ENCODE data around the gene ADAMTS6.

Gene ADAMTS6

DNA sequence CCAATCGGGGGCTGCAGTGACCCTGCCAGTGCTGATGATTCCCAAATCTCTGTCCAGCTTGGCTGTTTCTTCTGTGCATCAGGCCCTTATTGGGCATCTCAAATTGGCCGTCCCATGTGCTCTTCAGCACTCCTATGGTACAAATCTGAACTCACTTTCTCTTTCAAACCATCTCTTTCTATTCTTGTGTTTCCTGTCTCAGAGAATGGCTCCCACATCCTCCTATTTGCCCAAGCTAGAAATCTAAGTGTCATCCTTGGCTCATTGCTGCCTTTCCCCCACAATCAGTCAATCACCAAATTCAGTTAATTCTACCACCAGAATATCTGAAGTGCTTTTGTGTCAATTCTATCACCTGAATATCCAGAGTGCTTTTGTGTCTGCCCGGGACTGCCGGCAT, 376.4 kb downstream of the ADAMTS6 start:
- no peak overlapping the region for H3K4me3 ChIP-seq (ENCODE audit: low read depth, low read length)
- TF ChIP-seq, protein P1, sequence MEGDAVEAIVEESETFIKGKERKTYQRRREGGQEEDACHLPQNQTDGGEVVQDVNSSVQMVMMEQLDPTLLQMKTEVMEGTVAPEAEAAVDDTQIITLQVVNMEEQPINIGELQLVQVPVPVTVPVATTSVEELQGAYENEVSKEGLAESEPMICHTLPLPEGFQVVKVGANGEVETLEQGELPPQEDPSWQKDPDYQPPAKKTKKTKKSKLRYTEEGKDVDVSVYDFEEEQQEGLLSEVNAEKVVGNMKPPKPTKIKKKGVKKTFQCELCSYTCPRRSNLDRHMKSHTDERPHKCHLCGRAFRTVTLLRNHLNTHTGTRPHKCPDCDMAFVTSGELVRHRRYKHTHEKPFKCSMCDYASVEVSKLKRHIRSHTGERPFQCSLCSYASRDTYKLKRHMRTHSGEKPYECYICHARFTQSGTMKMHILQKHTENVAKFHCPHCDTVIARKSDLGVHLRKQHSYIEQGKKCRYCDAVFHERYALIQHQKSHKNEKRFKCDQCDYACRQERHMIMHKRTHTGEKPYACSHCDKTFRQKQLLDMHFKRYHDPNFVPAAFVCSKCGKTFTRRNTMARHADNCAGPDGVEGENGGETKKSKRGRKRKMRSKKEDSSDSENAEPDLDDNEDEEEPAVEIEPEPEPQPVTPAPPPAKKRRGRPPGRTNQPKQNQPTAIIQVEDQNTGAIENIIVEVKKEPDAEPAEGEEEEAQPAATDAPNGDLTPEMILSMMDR (IDR thresholded peaks at IDR 0.05; ENCODE audit: low read depth, low read length, missing control alignments), result no peak
- DNase-seq (ENCODE audit: low read depth), result no peak

DNA sequence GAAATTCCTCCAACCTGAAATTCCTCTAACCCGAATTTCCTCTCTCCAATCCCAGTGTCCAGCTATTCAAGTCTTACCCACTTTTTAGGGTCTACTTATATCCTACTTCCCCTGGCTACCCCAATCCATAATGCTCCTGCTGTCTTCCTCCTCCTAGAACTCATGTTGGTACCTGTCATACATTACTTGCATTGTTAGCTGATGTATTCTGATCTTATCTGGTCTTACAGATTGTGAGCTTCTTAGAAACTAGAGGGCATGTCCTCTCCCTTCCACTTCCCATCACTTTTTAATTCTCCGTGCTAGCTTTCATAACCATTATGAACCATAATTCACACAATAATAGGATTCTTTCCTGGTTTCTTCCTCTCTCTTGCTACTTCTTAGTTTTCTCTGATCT, 376.9 kb downstream of the ADAMTS6 start:
- DNase-seq (ENCODE audit: low read depth), result no peak
- TF ChIP-seq, protein P1 (IDR thresholded peaks at IDR 0.05; ENCODE audit: low read depth, low read length, missing control alignments), result no peak
- H3K4me3 ChIP-seq (ENCODE audit: low read depth, low read length), result no peak overlapping the region

DNA sequence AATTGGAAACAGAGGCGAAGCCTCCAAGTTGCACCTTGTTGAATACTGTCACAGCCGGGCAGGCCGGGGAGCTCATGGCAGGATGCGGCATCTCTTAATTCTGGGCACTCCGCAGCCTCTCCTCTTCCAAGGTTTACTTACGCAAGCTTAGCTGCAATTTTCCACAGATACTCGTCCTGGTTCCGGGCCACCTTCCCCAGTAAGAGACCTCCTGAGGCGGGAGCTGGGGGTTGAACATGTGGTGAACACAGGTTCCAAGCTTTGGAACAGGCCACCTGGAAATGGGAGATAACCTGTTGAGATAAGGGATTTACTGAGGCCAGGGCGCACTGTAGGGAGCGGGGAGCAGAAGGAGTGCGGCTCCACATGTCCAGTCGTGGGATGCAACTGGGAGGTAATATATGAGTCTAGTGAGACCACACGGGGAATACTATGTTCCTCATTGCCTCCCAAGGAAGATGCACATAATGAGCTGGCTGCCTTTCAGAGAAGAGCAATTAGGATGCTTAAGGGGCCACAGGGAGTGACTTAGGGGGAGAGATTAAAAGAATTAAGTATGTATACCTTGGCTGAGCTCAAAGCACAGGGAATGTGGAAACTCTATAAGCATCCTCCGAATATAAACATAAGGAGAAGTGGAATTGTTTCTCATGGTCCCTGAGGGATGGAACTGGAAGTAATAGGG, 377.8 kb downstream of the ADAMTS6 start:
- TF ChIP-seq, protein P1 (IDR thresholded peaks at IDR 0.05; ENCODE audit: low read depth, low read length, missing control alignments), result no peak
- no peak for DNase-seq (ENCODE audit: low read depth)
- H3K4me3 ChIP-seq (ENCODE audit: low read depth, low read length), result peak overlapping the region; percentile 65; the same call in 1 of the 2 replicates

DNA sequence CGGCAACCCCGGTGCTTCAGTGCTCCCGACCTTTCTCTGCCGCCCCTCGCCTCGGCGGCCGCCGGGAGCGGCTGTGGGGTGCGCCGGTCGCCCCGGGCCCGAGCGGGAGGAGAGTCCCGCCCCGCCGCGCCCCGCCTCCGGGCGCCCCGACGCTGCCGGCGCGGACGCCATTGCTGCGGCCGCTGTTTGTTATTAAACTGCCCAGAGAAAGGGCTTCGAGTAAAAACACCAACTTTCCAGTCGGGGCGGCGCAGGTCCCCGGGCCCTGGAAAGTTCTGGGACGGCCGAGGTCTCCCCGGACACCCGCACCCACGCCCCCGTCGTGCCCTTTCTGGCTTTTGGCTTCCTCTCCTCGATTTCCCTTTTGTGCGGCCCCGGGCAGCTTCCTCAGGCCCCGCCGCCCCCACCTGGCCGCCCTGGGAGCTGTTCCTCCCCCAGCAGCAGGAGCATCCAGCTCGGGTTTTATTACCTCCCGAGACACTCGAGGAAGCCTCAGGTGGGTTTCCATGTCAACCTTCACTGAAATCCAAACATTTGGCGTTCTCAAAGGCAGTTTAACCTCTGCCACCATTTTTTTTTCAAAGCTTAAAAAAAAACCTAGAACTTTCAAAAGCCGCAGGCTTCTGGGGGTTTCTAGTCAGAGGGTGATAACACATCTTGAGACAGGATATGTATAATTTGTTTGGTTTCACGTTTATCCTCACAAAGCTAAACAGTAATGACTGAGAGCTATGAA, 378.6 kb downstream of the ADAMTS6 start:
- H3K4me3 ChIP-seq (ENCODE audit: low read depth, low read length), result peak overlapping the region; percentile 65
- DNase-seq (ENCODE audit: low read depth), result peak; percentile 13
- TF ChIP-seq, protein P1 (IDR thresholded peaks at IDR 0.05; ENCODE audit: low read depth, low read length, missing control alignments), result peak; percentile 18

DNA sequence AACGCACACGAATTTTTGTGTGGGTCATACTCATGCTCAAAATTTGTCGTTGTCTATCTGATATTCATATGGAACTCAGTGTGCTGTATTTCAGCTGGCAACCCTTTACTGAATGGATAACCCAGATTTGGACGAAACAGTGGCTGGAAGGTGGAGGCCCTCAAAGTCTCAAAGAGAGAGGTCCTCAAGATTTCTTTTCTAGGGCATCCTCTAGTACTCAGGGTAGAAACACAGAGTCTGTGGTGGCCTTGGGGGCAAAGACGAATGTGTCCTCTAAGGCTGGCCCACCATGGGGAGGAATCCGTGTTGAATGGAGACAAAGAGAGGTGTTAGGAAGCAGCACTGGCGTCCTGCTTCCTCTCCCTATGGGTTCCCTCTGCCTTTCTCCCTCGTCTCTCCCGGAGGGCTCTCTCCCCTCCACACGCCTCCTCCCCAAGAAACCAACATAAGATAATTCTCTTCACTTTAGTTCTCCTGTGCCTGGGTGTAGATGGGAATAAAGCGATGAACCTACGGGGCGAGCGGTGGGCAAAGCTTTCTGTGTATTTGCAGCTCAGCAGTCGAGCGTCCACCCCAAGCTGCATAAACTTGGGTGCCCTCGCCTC, 379.2 kb downstream of the ADAMTS6 start:
- no peak for DNase-seq (ENCODE audit: low read depth)
- TF ChIP-seq, protein P1 (IDR thresholded peaks at IDR 0.05; ENCODE audit: low read depth, low read length, missing control alignments), result no peak
- H3K4me3 ChIP-seq (ENCODE audit: low read depth, low read length), result peak overlapping the region; percentile 65

DNA sequence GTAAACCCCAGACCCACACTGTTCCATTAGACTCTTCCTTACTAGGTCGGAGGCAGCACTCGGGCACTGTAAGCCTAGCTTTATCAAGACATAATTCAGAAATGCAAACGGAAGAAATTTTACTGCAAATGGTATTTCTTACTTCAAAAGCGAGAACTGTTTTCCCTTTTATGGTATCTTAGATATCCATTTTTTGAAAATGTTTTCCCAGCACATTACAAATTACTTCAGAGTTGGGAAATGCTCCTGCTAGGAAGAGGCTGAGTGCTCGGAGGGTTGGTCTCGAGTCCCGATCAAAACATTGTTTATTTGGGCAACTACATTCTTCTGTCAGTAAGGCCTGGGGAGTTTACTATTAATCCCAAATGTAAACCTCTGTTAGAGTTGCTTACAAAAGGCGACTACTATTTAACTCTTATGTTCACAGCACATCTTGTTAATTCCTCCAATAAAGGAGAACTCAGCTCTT, 380.1 kb downstream of the ADAMTS6 start:
- TF ChIP-seq, protein P1 (IDR thresholded peaks at IDR 0.05; ENCODE audit: low read depth, low read length, missing control alignments), result no peak

More for the DNA sequence above, 380.1 kb downstream of the ADAMTS6 start:
- no peak overlapping the region for H3K4me3 ChIP-seq (ENCODE audit: low read depth, low read length)
- DNase-seq (ENCODE audit: low read depth), result no peak

All from GM12864 (cell line).